DND-41 (cell line): Measurements from ENCODE around the gene CCDC38.
A peak's percentile ranks its signal among the peaks of the same experiment; 100 is the strongest.

Experiments
- ATAC-seq: fragments of 200-7000 bp; cut with Tn5 transposase; 3 replicates; pipeline ENCODE4 v1.9.1; 2021; ENCODE audit warnings: low read depth; ENCODE audit not compliant: insufficient read depth
- DNase-seq: peaks from one replicate; pipeline ENCODE4 v3.0.0-alpha.2; 2020
- H2AFZ ChIP-seq: 2 replicates; pipeline ENCODE4 v1.6.0; 2012; ENCODE audit warnings: low read depth, low read length
- H3K27ac ChIP-seq: 2 replicates; pipeline ENCODE4 v1.5.1; 2012; ENCODE audit warnings: low read length, inconsistent platforms
- H3K27me3 ChIP-seq: fragments of 200-600 bp; sonication (generic); 2 replicates; pipeline ENCODE4 v1.6.0; 2012; ENCODE audit warnings: low read length, mild to moderate bottlenecking, inconsistent platforms; ENCODE audit not compliant: insufficient read depth, poor library complexity
- H3K36me3 ChIP-seq: 2 replicates; pipeline ENCODE4 v1.5.1; 2012; ENCODE audit warnings: low read length, inconsistent platforms; ENCODE audit not compliant: insufficient read depth
- H3K4me1 ChIP-seq: 2 replicates; pipeline ENCODE4 v1.5.1; 2012; ENCODE audit warnings: mild to moderate bottlenecking, low read length; ENCODE audit not compliant: insufficient read depth
- H3K4me2 ChIP-seq: 2 replicates; pipeline ENCODE4 v1.6.0; 2012; ENCODE audit warnings: mild to moderate bottlenecking, moderate library complexity, low read length, inconsistent platforms; ENCODE audit not compliant: insufficient read depth
- H3K4me3 ChIP-seq, 2 experiments: fragments of 200-600 bp in 1 of 2; shearing (Covaris generic) in 1 of 2; 2 replicates each; pipeline ENCODE4 v1.5.1; 2012 to 2016; ENCODE audit warnings: inconsistent platforms in 2 of 2, low read length in 2 of 2, mild to moderate bottlenecking in 2 of 2, low read depth in 1 of 2, moderate library complexity in 1 of 2
- H3K79me2 ChIP-seq: 2 replicates; pipeline ENCODE4 v1.6.0; 2012; ENCODE audit warnings: low read length, inconsistent platforms; ENCODE audit not compliant: insufficient read depth
- H3K9ac ChIP-seq: 2 replicates; pipeline ENCODE4 v1.6.0; 2012; ENCODE audit warnings: low read depth, mild to moderate bottlenecking, inconsistent platforms, low read length, moderate library complexity
- H3K9me3 ChIP-seq: 2 replicates; pipeline ENCODE4 v1.5.1; 2012; ENCODE audit warnings: low read length, moderate library complexity, mild to moderate bottlenecking, inconsistent platforms; ENCODE audit not compliant: insufficient read depth, severe bottlenecking
- H4K20me1 ChIP-seq: 2 replicates; pipeline ENCODE4 v1.6.0; 2012; ENCODE audit warnings: low read length; ENCODE audit not compliant: insufficient read depth
- EZH2 ChIP-seq: IDR thresholded peaks from 3 replicates; pipeline ENCODE4 v1.6.1; 2012; ENCODE audit warnings: borderline replicate concordance, low read depth, mild to moderate bottlenecking, moderate library complexity, low read length, inconsistent platforms; ENCODE audit not compliant: severe bottlenecking
- TF ChIP-seq, protein P1 (sequence below): IDR thresholded peaks from 2 replicates; pipeline ENCODE4 v1.5.1; 2012; ENCODE audit warnings: borderline replicate concordance, low read length, moderate library complexity, mild to moderate bottlenecking; ENCODE audit not compliant: poor library complexity, severe bottlenecking; ENCODE audit errors: extremely low read depth

CCDC38 gene

DNA sequence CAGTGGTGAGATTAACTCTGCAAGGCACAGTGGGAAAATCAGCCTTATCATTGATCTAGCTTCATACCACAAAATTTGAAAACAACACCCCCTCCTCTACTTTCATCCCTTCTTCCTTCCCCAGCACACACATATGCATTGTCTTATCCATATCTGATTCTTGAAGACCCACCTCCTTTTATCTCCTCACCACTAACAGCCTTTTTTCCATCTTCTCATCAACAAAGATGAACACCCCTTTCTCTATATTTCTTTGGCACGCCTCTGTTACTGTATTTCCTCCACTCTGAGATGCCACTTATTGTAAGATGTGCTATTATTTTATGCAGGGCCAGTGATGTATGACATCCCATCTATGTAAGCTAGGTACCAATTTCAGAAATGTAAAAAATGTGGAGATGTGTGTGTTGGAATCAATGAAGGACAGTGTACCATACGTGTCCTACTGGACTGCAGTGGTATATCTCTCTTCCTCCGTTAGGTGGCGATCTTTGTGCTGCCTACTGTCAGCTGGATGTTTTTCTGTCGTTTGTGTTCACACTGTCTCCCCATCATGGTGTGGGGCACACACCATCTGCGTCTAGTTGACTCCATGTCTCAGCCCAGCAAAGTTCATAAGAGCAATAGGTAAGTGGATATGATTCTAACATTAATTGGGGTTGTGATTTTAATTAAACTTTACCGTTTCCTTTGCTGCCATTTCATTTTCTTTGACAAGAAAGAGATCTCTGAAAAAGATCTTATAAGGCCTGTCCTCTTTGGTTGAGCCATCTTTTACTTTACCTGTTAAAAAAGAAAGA is 24.0 kb downstream of the CCDC38 start:
- no peak overlapping the region for H3K27ac ChIP-seq
- H3K36me3 ChIP-seq: no peaks in the 10 kb centered on the region
- H3K79me2 ChIP-seq: no peaks in the 10 kb centered on the region
- no peaks in the 10 kb centered on the region for H3K9me3 ChIP-seq
- no peaks in the 10 kb centered on the region for H4K20me1 ChIP-seq
- H3K9ac ChIP-seq: no peak overlapping the region
- peak overlapping the region; percentile 20; the same call in 1 of the 2 replicates for H2AFZ ChIP-seq
- H3K4me2 ChIP-seq: 0 out of 2 replicates have a peak overlapping the region, but pooled peaks have one; percentile 3
- DNase-seq (peak; percentile 56), ATAC-seq (peak; percentile 98)
- no peak for TF ChIP-seq EZH2
- TF ChIP-seq, protein P1, sequence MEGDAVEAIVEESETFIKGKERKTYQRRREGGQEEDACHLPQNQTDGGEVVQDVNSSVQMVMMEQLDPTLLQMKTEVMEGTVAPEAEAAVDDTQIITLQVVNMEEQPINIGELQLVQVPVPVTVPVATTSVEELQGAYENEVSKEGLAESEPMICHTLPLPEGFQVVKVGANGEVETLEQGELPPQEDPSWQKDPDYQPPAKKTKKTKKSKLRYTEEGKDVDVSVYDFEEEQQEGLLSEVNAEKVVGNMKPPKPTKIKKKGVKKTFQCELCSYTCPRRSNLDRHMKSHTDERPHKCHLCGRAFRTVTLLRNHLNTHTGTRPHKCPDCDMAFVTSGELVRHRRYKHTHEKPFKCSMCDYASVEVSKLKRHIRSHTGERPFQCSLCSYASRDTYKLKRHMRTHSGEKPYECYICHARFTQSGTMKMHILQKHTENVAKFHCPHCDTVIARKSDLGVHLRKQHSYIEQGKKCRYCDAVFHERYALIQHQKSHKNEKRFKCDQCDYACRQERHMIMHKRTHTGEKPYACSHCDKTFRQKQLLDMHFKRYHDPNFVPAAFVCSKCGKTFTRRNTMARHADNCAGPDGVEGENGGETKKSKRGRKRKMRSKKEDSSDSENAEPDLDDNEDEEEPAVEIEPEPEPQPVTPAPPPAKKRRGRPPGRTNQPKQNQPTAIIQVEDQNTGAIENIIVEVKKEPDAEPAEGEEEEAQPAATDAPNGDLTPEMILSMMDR: peak; percentile 93
- H3K27me3 ChIP-seq: peaks cover 5% of the 10 kb centered on the region
- H3K4me3 ChIP-seq: no peak overlapping the region
- peaks cover 10% of the 10 kb centered on the region for H3K4me1 ChIP-seq

- H3K27me3 ChIP-seq: no peaks in the 10 kb centered on the region
- H3K27ac ChIP-seq: no peak overlapping the region
- H2AFZ ChIP-seq: no peak overlapping the region
- no peak for TF ChIP-seq EZH2
- TF ChIP-seq, protein P1: no peak
- no peak overlapping the region for H3K9ac ChIP-seq
- no peak overlapping the region for H3K4me3 ChIP-seq
- H3K4me1 ChIP-seq: no peaks in the 10 kb centered on the region
- DNase-seq (no peak), ATAC-seq (no peak)
- H3K79me2 ChIP-seq: no peaks in the 10 kb centered on the region
- no peaks in the 10 kb centered on the region for H4K20me1 ChIP-seq
- H3K4me2 ChIP-seq: no peak overlapping the region
- no peaks in the 10 kb centered on the region for H3K36me3 ChIP-seq
- no peaks in the 10 kb centered on the region for H3K9me3 ChIP-seq
Observed at GRCh38 chr12:95909871-95910270, 32.5 kb downstream of the CCDC38 start.

DNA sequence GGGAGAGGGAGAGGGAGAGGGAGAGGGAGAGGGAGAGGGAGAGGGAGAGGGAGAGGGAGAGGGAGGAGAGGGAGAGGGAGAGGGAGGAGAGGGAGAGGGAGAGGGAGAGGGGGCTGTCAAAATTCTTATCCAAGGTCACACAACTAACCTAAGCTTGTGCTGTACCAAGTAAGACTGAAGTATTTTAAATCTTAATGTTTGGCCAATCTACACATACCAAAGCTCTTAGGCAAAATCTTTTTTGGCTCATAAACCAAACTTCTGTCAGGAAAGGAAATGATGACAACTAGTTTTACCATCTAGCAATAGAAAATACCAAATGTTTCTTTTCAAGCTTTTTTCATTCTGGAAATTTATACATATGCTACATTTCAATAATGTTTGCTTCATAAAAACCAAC is 33.8 kb downstream of the CCDC38 start:
- Histone ChIP-seq H3K36me3 (no peaks in the 10 kb centered on the region), H3K4me3 (no peak overlapping the region), H3K4me2 (no peak overlapping the region), H2AFZ (no peak overlapping the region), H3K79me2 (no peaks in the 10 kb centered on the region), H3K27ac (no peak overlapping the region), H4K20me1 (no peaks in the 10 kb centered on the region), H3K4me1 (no peaks in the 10 kb centered on the region), H3K9ac (no peak overlapping the region), H3K9me3 (no peaks in the 10 kb centered on the region), H3K27me3 (no peaks in the 10 kb centered on the region)
- no peak for TF ChIP-seq EZH2
- TF ChIP-seq, protein P1: no peak
- ATAC-seq: no peak
- no peak for DNase-seq
